GM19463 (cell line): ENCODE data around the gene LEMD2.
"Not testable (repeated sequence)": the region's sequence is repeated elsewhere in the genome, so short reads cannot be mapped to it uniquely, and the experiment has no call there.

Experiments used
- ATAC-seq: cut with Tn5 transposase; IDR thresholded peaks from one replicate; pipeline ENCODE4 v1.9.1; 2021; ENCODE audit warnings: mild to moderate bottlenecking, moderate library complexity; ENCODE audit not compliant: unreplicated experiment

LEMD2 gene

GRCh38 chr6:33788694-33789549 lies at the start of gene LEMD2:
TSS of gene LEMD2 (minus strand) at chr6:33789130. CDS start at chr6:33789116, 14 bp downstream.
- peak; percentile 91 for ATAC-seq

GRCh38 chr6:33837971-33838665 lies 49.2 kb upstream of the LEMD2 start:
- no peak for ATAC-seq

GRCh38 chr6:33836806-33837469 lies 48.0 kb upstream of the LEMD2 start:
- no peak for ATAC-seq

- ATAC-seq: no peak
Measured at GRCh38 chr6:33834401-33835392, 45.8 kb upstream of the LEMD2 start.

- no peak for ATAC-seq
Measured at GRCh38 chr6:33833599-33833998, 44.7 kb upstream of the LEMD2 start.

GRCh38 chr6:33832831-33833230 lies 43.9 kb upstream of the LEMD2 start:
- ATAC-seq: not testable (repeated sequence)

GRCh38 chr6:33831725-33832124 lies 42.8 kb upstream of the LEMD2 start:
- not testable (repeated sequence) for ATAC-seq

- no peak for ATAC-seq
Measured at GRCh38 chr6:33830635-33831240, 41.8 kb upstream of the LEMD2 start.

- no peak for ATAC-seq
Measured at GRCh38 chr6:33828764-33829731, 40.1 kb upstream of the LEMD2 start.

- no peak for ATAC-seq
Measured at GRCh38 chr6:33828452-33828763, 39.5 kb upstream of the LEMD2 start.

GRCh38 chr6:33827546-33828451 lies 38.9 kb upstream of the LEMD2 start:
- ATAC-seq: no peak

- no peak for ATAC-seq
Measured at GRCh38 chr6:33826537-33826936, 37.6 kb upstream of the LEMD2 start.

GRCh38 chr6:33824461-33825154 lies 35.7 kb upstream of the LEMD2 start:
- ATAC-seq: no peak

GRCh38 chr6:33823806-33824205 lies 34.9 kb upstream of the LEMD2 start:
- no peak for ATAC-seq

GRCh38 chr6:33822575-33823395 lies 33.9 kb upstream of the LEMD2 start:
- ATAC-seq: no peak

- ATAC-seq: no peak
Measured at GRCh38 chr6:33820784-33821520, 32.0 kb upstream of the LEMD2 start.
